Epithelial cell of esophagus (primary cell): ENCODE data around the gene PACS1.

Experiments used
- DNase-seq: peaks from one replicate; pipeline ENCODE4 v3.0.0; 2010; ENCODE audit warnings: low read depth
- H3K4me3 ChIP-seq: 2 replicates; pipeline ENCODE4 v1.5.1; 2011; ENCODE audit warnings: mild to moderate bottlenecking, low read length, control low read depth
- CTCF ChIP-seq: IDR thresholded peaks from 2 replicates; pipeline ENCODE4 v1.5.1; 2011; ENCODE audit warnings: low read depth, mild to moderate bottlenecking, low read length, control low read depth, inconsistent platforms; ENCODE audit not compliant: insufficient read depth; ENCODE audit errors: missing control alignments

Gene PACS1

DNA sequence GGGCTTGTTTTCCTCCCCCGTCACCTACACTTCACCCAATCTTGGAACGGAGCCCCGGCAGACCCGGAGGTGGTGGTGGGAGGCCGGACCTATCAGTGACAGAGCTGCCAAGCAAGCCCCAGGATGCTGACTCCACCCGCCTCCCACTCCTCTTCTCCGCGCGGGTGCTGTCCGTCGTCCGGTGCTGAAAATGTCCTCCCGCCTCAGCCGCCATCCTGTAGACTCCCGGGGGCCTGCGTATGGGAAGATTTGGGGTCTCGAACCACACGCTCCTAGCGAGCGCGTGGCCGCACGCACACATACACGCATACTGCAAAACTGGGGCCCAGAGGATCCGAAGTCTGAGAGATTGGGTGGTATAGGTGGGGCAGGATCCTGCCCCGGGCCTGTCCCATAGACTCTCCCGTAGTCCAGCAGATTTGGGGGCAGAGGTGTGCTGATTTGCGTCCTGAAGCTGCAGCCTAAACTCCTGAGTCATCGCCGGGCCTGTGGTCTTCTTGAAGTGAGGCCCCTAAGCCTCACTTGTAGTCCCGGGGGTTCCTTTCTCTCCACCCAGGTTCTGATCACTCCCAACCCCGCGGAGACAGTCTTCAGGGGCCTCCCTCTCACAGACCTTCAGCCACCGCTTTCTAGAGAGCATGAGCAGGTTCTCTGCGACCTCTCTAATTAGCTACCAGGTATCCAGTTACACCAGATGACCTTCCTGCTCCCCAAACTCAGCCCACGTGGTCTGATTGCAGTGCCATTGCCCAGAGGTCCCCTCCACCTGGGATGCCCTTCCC, 219.7 kb downstream of the PACS1 start:
- peak overlapping the region; percentile 69 for H3K4me3 ChIP-seq
- DNase-seq = no peak
- TF ChIP-seq CTCF = no peak

GRCh38 chr11:66290330-66290621, 220.2 kb downstream of the PACS1 start:
- no peak for TF ChIP-seq CTCF
- H3K4me3 ChIP-seq = no peak overlapping the region
- no peak for DNase-seq

- no peak for TF ChIP-seq CTCF
- no peak for DNase-seq
- no peak overlapping the region for H3K4me3 ChIP-seq
Observed at GRCh38 chr11:66291303-66291705, 221.2 kb downstream of the PACS1 start.

DNA sequence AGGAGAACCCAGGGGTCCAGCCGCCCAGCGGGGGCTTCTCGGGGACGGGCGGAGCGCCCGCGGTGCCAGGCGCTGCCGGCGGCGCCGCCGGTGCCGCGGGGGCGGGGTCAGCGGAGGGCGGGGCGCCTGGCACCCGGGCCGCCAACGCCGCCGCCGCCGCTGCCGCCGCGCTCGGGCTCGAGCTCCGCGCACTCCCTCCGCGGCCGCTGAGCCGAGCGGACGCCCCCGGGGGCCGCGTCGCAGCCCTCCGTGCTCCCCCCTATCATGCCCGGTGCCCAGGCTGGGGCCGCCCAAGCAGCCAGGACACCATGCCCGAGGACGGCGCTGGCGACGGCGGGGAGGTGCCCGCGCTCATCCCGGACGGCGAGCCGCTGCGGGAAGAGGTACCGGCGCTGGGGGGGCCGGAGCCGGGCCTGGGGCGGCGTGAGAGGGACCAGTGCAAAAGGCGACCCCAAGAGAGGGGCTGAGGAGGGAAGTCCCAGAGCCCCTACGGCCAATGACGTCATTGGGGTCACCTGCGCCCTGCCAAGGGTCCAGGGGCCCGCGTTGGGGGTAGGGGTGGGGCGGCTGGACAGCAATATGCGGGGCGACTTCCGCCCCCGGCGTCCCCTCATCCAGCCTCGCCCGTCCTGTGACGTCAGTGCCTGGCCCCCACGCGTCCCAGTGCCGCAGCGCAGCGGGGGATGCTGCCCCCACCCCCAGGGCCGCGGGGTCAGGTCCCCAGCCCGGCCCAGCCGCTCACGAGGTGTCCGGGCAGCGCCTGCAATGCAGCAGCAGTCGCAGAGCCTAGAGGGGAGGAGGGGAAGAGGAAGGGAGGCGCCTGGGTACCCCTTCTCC, 221.9 kb downstream of the PACS1 start, which contains the start of gene TMEM151A:
Gene TMEM151A, plus strand, starts transcription at position 189 of the 837 bp plus-strand sequence. Its CDS starts 120 bp downstream, at position 309.
- no peak for TF ChIP-seq CTCF
- DNase-seq = no peak
- H3K4me3 ChIP-seq = no peak within 1 kb of the TSS

- no peak overlapping the region for H3K4me3 ChIP-seq
- no peak for TF ChIP-seq CTCF
- no peak for DNase-seq
Observed at GRCh38 chr11:66292543-66293332, 222.7 kb downstream of the PACS1 start.

DNA sequence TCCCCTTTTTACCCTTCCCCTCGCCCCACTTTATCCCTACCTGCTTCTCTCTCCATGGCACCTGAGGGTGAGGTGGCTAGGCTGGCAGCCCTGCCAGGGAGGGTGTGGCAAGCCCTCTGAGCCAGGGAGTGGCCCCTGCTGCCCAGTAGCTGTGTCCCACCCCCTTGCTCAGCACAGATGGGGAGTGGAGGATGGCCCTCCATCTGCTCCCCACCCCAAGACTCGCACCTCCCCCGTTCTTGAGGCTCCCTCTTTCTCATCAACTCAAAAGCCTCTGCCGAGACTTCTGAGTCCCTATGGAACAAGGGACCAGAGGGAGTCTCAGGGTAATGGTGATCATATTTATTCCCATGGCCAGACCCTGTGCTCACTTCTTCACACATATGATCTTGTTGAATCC, 223.3 kb downstream of the PACS1 start:
- no peak overlapping the region for H3K4me3 ChIP-seq
- DNase-seq = no peak
- TF ChIP-seq CTCF = no peak
